Measurements from ENCODE around the gene HMCN1. TPM values are rescaled to one million over a fixed set of nuclear protein-coding genes. Genes with fewer than 3 reads are reported as not detected.

The HMCN1 gene
- total RNA-seq, 1 donor from 2014 or later, result 22.2 TPM

GRCh38 chr1:185896863-185897262, 162.7 kb downstream of the HMCN1 start:
- Mint-ChIP-seq H3K9me3 (ENCODE audit: unreplicated experiment) (no peaks in the 10 kb centered on the region), H3K4me3 (ENCODE audit: unreplicated experiment) (no peak overlapping the region), H3K27me3 (ENCODE audit: unreplicated experiment) (no peaks in the 10 kb centered on the region), H3K36me3 (ENCODE audit: low read depth, unreplicated experiment) (no peaks in the 10 kb centered on the region), H3K4me1 (ENCODE audit: unreplicated experiment) (peaks cover 6% of the 10 kb centered on the region), H3K27ac (ENCODE audit: unreplicated experiment) (no peak overlapping the region)
- TF ChIP-seq, protein P1, sequence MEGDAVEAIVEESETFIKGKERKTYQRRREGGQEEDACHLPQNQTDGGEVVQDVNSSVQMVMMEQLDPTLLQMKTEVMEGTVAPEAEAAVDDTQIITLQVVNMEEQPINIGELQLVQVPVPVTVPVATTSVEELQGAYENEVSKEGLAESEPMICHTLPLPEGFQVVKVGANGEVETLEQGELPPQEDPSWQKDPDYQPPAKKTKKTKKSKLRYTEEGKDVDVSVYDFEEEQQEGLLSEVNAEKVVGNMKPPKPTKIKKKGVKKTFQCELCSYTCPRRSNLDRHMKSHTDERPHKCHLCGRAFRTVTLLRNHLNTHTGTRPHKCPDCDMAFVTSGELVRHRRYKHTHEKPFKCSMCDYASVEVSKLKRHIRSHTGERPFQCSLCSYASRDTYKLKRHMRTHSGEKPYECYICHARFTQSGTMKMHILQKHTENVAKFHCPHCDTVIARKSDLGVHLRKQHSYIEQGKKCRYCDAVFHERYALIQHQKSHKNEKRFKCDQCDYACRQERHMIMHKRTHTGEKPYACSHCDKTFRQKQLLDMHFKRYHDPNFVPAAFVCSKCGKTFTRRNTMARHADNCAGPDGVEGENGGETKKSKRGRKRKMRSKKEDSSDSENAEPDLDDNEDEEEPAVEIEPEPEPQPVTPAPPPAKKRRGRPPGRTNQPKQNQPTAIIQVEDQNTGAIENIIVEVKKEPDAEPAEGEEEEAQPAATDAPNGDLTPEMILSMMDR (IDR thresholded peaks at IDR 0.05; ENCODE audit: unreplicated experiment), result no peak
- no peak for DNase-seq (ENCODE audit: low spot score)

DNA sequence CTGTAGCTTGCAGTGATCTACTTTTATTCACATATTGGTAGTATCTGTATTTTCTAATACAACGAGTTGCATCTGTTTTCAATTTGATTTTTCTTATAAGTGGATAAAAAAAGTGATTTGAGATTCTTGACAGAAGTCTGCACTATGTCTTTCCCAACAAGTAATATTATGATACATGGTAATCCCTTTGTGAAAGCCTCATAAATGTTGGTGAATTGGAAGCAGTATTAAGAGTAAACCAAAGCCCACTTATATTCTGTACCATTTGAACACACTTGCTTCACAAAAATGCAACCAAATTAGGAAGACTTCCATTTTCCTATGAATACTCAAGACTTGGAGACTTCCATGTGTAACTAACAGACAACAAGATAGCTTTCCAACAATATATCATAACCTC, 172.0 kb downstream of the HMCN1 start:
- Mint-ChIP-seq H3K36me3 (ENCODE audit: low read depth, unreplicated experiment) (no peaks in the 10 kb centered on the region), H3K4me1 (ENCODE audit: unreplicated experiment) (peaks cover 6% of the 10 kb centered on the region), H3K4me3 (ENCODE audit: unreplicated experiment) (no peak overlapping the region), H3K9me3 (ENCODE audit: unreplicated experiment) (no peaks in the 10 kb centered on the region), H3K27ac (ENCODE audit: unreplicated experiment) (no peak overlapping the region), H3K27me3 (ENCODE audit: unreplicated experiment) (no peaks in the 10 kb centered on the region)
- DNase-seq (ENCODE audit: low spot score), result no peak
- TF ChIP-seq, protein P1 (IDR thresholded peaks at IDR 0.05; ENCODE audit: unreplicated experiment), result no peak

DNA sequence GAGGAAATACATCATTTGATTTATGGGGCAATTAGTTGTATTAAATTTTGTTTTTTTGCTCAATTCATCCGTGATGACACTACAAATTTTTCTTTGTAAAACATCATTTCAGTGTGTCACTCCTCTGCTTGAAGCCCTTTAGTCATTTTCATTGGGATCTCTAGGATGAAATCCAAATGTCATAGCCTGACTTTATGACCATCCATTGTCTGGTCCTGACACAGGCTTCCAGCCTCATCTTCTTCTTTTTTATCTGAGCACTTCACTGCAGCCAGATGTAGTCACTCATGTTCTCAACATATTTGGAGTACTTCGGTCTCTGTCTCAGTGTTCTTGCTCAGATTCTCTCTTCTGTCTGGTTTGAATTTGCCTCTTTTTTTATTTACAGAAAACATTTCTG, 173.1 kb downstream of the HMCN1 start:
- no peak overlapping the region for H3K4me3 Mint-ChIP-seq (ENCODE audit: unreplicated experiment)
- no peaks in the 10 kb centered on the region for H3K36me3 Mint-ChIP-seq (ENCODE audit: low read depth, unreplicated experiment)
- DNase-seq (ENCODE audit: low spot score), result no peak
- H3K4me1 Mint-ChIP-seq (ENCODE audit: unreplicated experiment), result peaks cover 14% of the 10 kb centered on the region
- TF ChIP-seq, protein P1 (IDR thresholded peaks at IDR 0.05; ENCODE audit: unreplicated experiment), result no peak
- no peaks in the 10 kb centered on the region for H3K9me3 Mint-ChIP-seq (ENCODE audit: unreplicated experiment)
- H3K27ac Mint-ChIP-seq (ENCODE audit: unreplicated experiment), result no peak overlapping the region
- H3K27me3 Mint-ChIP-seq (ENCODE audit: unreplicated experiment), result no peaks in the 10 kb centered on the region

GRCh38 chr1:185911978-185912377, 177.8 kb downstream of the HMCN1 start:
- no peaks in the 10 kb centered on the region for H3K36me3 Mint-ChIP-seq (ENCODE audit: low read depth, unreplicated experiment)
- H3K4me3 Mint-ChIP-seq (ENCODE audit: unreplicated experiment), result no peak overlapping the region
- H3K27me3 Mint-ChIP-seq (ENCODE audit: unreplicated experiment), result no peaks in the 10 kb centered on the region
- H3K27ac Mint-ChIP-seq (ENCODE audit: unreplicated experiment), result no peak overlapping the region
- DNase-seq (ENCODE audit: low spot score), result no peak
- TF ChIP-seq, protein P1 (IDR thresholded peaks at IDR 0.05; ENCODE audit: unreplicated experiment), result no peak
- no peaks in the 10 kb centered on the region for H3K9me3 Mint-ChIP-seq (ENCODE audit: unreplicated experiment)
- peaks cover 22% of the 10 kb centered on the region for H3K4me1 Mint-ChIP-seq (ENCODE audit: unreplicated experiment)

- no peak for DNase-seq (ENCODE audit: low spot score)
Measured at GRCh38 chr1:185912504-185912903, 178.3 kb downstream of the HMCN1 start.

More at GRCh38 chr1:185912504-185912903, 178.3 kb downstream of the HMCN1 start:
- H3K36me3 Mint-ChIP-seq (ENCODE audit: low read depth, unreplicated experiment), result no peaks in the 10 kb centered on the region
- H3K27me3 Mint-ChIP-seq (ENCODE audit: unreplicated experiment), result no peaks in the 10 kb centered on the region
- H3K27ac Mint-ChIP-seq (ENCODE audit: unreplicated experiment), result peak overlapping the region; percentile 20
- TF ChIP-seq, protein P1 (IDR thresholded peaks at IDR 0.05; ENCODE audit: unreplicated experiment), result no peak
- H3K4me1 Mint-ChIP-seq (ENCODE audit: unreplicated experiment), result peaks cover 22% of the 10 kb centered on the region
- H3K4me3 Mint-ChIP-seq (ENCODE audit: unreplicated experiment), result no peak overlapping the region
- no peaks in the 10 kb centered on the region for H3K9me3 Mint-ChIP-seq (ENCODE audit: unreplicated experiment)

Data from endothelial cell (in vitro differentiated cells).